LNCAP (cell line): Measurements from ENCODE around the gene IMPA2.

Source experiments
- CTCF ChIP-seq: fragments of 450-650 bp; IDR thresholded peaks from 2 replicates; pipeline ENCODE4 v1.5.1; 2017; ENCODE audit warnings: mild to moderate bottlenecking

The IMPA2 gene

GRCh38 chr18:11994336-11994702 is 13.0 kb downstream of the IMPA2 start:
- TF ChIP-seq CTCF, result no peak

GRCh38 chr18:11994703-11995444 is 13.6 kb downstream of the IMPA2 start:
- no peak for TF ChIP-seq CTCF

- TF ChIP-seq CTCF, result peak; percentile 81
Observed at GRCh38 chr18:11995445-11996189, 14.3 kb downstream of the IMPA2 start.

GRCh38 chr18:11996190-11996754 is 15.0 kb downstream of the IMPA2 start:
- no peak for TF ChIP-seq CTCF

- no peak for TF ChIP-seq CTCF
Observed at GRCh38 chr18:11996907-11997306, 15.6 kb downstream of the IMPA2 start.

GRCh38 chr18:11997466-11997865 is 16.2 kb downstream of the IMPA2 start:
- TF ChIP-seq CTCF, result no peak

GRCh38 chr18:11998193-11998592 is 16.9 kb downstream of the IMPA2 start:
- TF ChIP-seq CTCF, result no peak
